HepG2 (cell line): ENCODE data around the gene CUEDC2. TPM values are rescaled to one million over a fixed set of nuclear protein-coding genes. Genes with fewer than 3 reads are reported as not detected.

Source experiments
- ARNT2 ChIP-seq: sonication (generic); formaldehyde crosslinking; IDR thresholded peaks from 2 replicates; pipeline ENCODE4 v1.8.0; 2022; ENCODE audit warnings: mild to moderate bottlenecking, low read depth, missing genetic modification reagents, moderate library complexity
- BCL6 ChIP-seq: IDR thresholded peaks from 2 replicates; pipeline ENCODE4 v1.6.1; 2016; ENCODE audit warnings: missing genetic modification reagents, missing compliant biosample characterization
- HNF1B ChIP-seq: sonication (generic); formaldehyde crosslinking; IDR thresholded peaks from 2 replicates; pipeline ENCODE4 v1.5.1; 2020; ENCODE audit warnings: mild to moderate bottlenecking, moderate library complexity, missing genetic modification reagents
- MBD4 ChIP-seq: IDR thresholded peaks from 2 replicates; pipeline ENCODE4 v1.6.1; 2012; ENCODE audit warnings: low read length, inconsistent platforms, borderline replicate concordance
- MLLT10 ChIP-seq: sonication (generic); formaldehyde crosslinking; IDR thresholded peaks from 2 replicates; pipeline ENCODE4 v1.4.0; 2020; ENCODE audit warnings: missing genetic modification reagents
- RCOR2 ChIP-seq: IDR thresholded peaks from 2 replicates; pipeline ENCODE4 v1.6.1; 2016; ENCODE audit warnings: missing biosample characterization, missing genetic modification reagents
- RFX5 ChIP-seq: IDR thresholded peaks from 2 replicates; pipeline ENCODE4 v1.6.1; 2011; ENCODE audit warnings: low read depth, low read length, improper control_type of control experiment
- SP2 ChIP-seq: sonication (generic); formaldehyde crosslinking; IDR thresholded peaks from 2 replicates; pipeline ENCODE4 v1.5.1; 2020; ENCODE audit warnings: mild to moderate bottlenecking, missing genetic modification reagents
- UBTF ChIP-seq: sonication (generic); formaldehyde crosslinking; IDR thresholded peaks from 2 replicates; pipeline ENCODE4 v1.4.0; 2020; ENCODE audit warnings: mild to moderate bottlenecking, missing genetic modification reagents
- ZIK1 ChIP-seq: sonication (generic); formaldehyde crosslinking; IDR thresholded peaks from 2 replicates; pipeline ENCODE4 v1.5.0; 2020; ENCODE audit warnings: mild to moderate bottlenecking, low read depth, missing genetic modification reagents, borderline replicate concordance
- ZNF20 ChIP-seq: sonication (generic); formaldehyde crosslinking; IDR thresholded peaks from 2 replicates; pipeline ENCODE4 v1.4.0; 2020; ENCODE audit warnings: mild to moderate bottlenecking, moderate library complexity, missing genetic modification reagents
- ZNF232 ChIP-seq: sonication (generic); formaldehyde crosslinking; IDR thresholded peaks from 2 replicates; pipeline ENCODE4 v1.4.0; 2020; ENCODE audit warnings: missing genetic modification reagents, borderline replicate concordance
- ZNF234 ChIP-seq: sonication (generic); formaldehyde crosslinking; conservative IDR thresholded peaks from 2 replicates; pipeline ENCODE4 v1.5.1; 2020; ENCODE audit warnings: mild to moderate bottlenecking, missing genetic modification reagents
- ZNF337 ChIP-seq: sonication (generic); formaldehyde crosslinking; IDR thresholded peaks from 2 replicates; pipeline ENCODE4 v1.5.1; 2020; ENCODE audit warnings: missing genetic modification reagents, low read depth, mild to moderate bottlenecking, borderline replicate concordance
- ZNF383 ChIP-seq: sonication (generic); formaldehyde crosslinking; IDR thresholded peaks from 2 replicates; pipeline ENCODE4 v1.4.0; 2020; ENCODE audit warnings: missing genetic modification reagents, mild to moderate bottlenecking, borderline replicate concordance
- ZNF430 ChIP-seq: sonication (generic); formaldehyde crosslinking; IDR thresholded peaks from 2 replicates; pipeline ENCODE4 v1.9.0; 2021; ENCODE audit warnings: mild to moderate bottlenecking, missing genetic modification reagents
- ZNF746 ChIP-seq: sonication (generic); formaldehyde crosslinking; IDR thresholded peaks from 2 replicates; pipeline ENCODE4 v1.8.0; 2022; ENCODE audit warnings: mild to moderate bottlenecking, missing genetic modification reagents
- ZNF850 ChIP-seq: sonication (generic); formaldehyde crosslinking; conservative IDR thresholded peaks from 2 replicates; pipeline ENCODE4 v1.9.0; 2021; ENCODE audit warnings: mild to moderate bottlenecking, missing genetic modification reagents
- polyA plus RNA-seq, 8 experiments: library from polyadenylated mRNA; depleted of rRNA in 3 of 8; stranded (reverse) in 7 of 8; unstranded in 1 of 8; fragments of >200 nt; fragmentation: Illumina TruSeq in 4 of 8; extraction: Trizol in 4 of 8; gene quantifications; 2 replicates each; pipeline versions ENCODE4 v1.2.1 to v1.2.3, GENCODE V29; 2011 to 2016; ENCODE audit warnings: low read depth in 4 of 8, missing spikeins in 1 of 8, mixed read lengths in 1 of 8; ENCODE audit not compliant: insufficient read depth in 1 of 8
- total RNA-seq, 5 experiments: library from RNA; depleted of rRNA; stranded (reverse); fragments of >200 nt; fragmentation: Illumina TruSeq; extraction: Trizol; gene quantifications; 2 replicates each; pipeline ENCODE4 v1.2.3, GENCODE V29; 2016; ENCODE audit warnings: low read depth in 1 of 5
- TF ChIP-seq, protein P1 (sequence below): sonication (generic); formaldehyde crosslinking; IDR thresholded peaks from 2 replicates; pipeline ENCODE4 v1.4.0; 2020; ENCODE audit warnings: missing genetic modification reagents
- TF ChIP-seq, protein P2 (sequence below): IDR thresholded peaks from 2 replicates; pipeline ENCODE4 v1.6.1; 2016; ENCODE audit warnings: mild to moderate bottlenecking

The CUEDC2 gene
- total and polyA plus RNA-seq, 2 of the 13 experiments (the other 11 are each of a cell fraction or from before 2014, with no cell fraction given): 13.1 to 18.4 TPM

DNA sequence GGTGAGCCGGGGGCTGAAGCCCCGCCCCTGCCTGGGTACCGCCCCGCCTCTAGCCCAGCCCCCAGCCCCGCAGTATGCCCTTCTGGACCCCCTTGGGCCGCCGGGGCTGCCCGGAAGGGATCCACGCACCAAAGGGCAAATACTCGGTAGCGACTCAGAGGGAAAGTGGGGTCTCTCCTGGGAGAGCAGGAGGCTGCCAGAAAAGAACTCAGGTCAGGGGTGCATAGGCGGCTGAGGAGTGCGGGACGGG lies 10.9 kb downstream of the CUEDC2 start (continued):
- TF ChIP-seq, protein P1, sequence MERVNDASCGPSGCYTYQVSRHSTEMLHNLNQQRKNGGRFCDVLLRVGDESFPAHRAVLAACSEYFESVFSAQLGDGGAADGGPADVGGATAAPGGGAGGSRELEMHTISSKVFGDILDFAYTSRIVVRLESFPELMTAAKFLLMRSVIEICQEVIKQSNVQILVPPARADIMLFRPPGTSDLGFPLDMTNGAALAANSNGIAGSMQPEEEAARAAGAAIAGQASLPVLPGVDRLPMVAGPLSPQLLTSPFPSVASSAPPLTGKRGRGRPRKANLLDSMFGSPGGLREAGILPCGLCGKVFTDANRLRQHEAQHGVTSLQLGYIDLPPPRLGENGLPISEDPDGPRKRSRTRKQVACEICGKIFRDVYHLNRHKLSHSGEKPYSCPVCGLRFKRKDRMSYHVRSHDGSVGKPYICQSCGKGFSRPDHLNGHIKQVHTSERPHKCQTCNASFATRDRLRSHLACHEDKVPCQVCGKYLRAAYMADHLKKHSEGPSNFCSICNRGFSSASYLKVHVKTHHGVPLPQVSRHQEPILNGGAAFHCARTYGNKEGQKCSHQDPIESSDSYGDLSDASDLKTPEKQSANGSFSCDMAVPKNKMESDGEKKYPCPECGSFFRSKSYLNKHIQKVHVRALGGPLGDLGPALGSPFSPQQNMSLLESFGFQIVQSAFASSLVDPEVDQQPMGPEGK (CRISPR knock-in tag): no peak
- TF ChIP-seq ARNT2 (0 out of 2 replicates have a peak, but pooled peaks have one; percentile 27), ZNF383 (no peak), MLLT10 (CRISPR knock-in tag) (no peak), ZNF20 (CRISPR knock-in tag) (no peak), ZNF232 (CRISPR knock-in tag) (peak; percentile 1; the same call in 1 of the 2 replicates), ZNF337 (CRISPR knock-in tag) (peak; percentile 11; the same call in 1 of the 2 replicates), HNF1B (CRISPR knock-in tag) (0 out of 2 replicates have a peak, but pooled peaks have one; percentile 10), SP2 (CRISPR knock-in tag) (peak; percentile 42; the same call in 1 of the 2 replicates), RFX5 (no peak), ZNF746 (CRISPR knock-in tag) (no peak), ZNF430 (CRISPR knock-in tag) (0 out of 2 replicates have a peak, but pooled peaks have one; percentile 7), BCL6 (no peak), ZNF850 (0 out of 2 replicates have a peak, but pooled peaks have one; percentile 69), RCOR2 (CRISPR knock-in tag) (no peak), UBTF (CRISPR knock-in tag) (peak; percentile 29; the same call in 1 of the 2 replicates), ZIK1 (0 out of 2 replicates have a peak, but pooled peaks have one; percentile 59), ZNF234 (0 out of 2 replicates have a peak, but pooled peaks have one; percentile 69), MBD4 (no peak)
- TF ChIP-seq, protein P2, sequence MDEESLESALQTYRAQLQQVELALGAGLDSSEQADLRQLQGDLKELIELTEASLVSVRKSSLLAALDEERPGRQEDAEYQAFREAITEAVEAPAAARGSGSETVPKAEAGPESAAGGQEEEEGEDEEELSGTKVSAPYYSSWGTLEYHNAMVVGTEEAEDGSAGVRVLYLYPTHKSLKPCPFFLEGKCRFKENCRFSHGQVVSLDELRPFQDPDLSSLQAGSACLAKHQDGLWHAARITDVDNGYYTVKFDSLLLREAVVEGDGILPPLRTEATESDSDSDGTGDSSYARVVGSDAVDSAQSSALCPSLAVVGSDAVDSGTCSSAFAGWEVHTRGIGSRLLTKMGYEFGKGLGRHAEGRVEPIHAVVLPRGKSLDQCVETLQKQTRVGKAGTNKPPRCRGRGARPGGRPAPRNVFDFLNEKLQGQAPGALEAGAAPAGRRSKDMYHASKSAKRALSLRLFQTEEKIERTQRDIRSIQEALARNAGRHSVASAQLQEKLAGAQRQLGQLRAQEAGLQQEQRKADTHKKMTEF (CRISPR knock-in tag): no peak; the same call in 1 of the 2 replicates
